ENCODE data around the gene TCP11.

GRCh38 chr6:35072051-35072697, 69.0 kb downstream of the TCP11 start:
- no peak for TF ChIP-seq CTCF (IDR thresholded peaks at IDR 0.05)
- no peak for TF ChIP-seq POLR2A (IDR thresholded peaks at IDR 0.05)
- no peak for TF ChIP-seq POLR2AphosphoS5 (IDR thresholded peaks at IDR 0.05)
